PFSK-1 (cell line): ENCODE measurements around the gene DHRS12.

Source experiments
- FOXP2 ChIP-seq: optimal IDR thresholded peaks from 2 replicates; pipeline ENCODE3; 2011; ENCODE audit warnings: borderline replicate concordance, control low read depth, inconsistent platforms; ENCODE audit not compliant: insufficient read depth; ENCODE audit errors: extremely low read length, extremely low read depth
- POLR2AphosphoS5 ChIP-seq: IDR thresholded peaks from 2 replicates; pipeline ENCODE4 v1.6.1; 2012; ENCODE audit warnings: low read depth, mild to moderate bottlenecking, control low read depth, low read length, moderate library complexity
- SIN3A ChIP-seq: IDR thresholded peaks from 2 replicates; pipeline ENCODE4 v1.6.1; 2012; ENCODE audit warnings: mild to moderate bottlenecking, low read length, moderate library complexity, borderline replicate concordance; ENCODE audit not compliant: insufficient read depth
- TAF1 ChIP-seq: IDR thresholded peaks from 2 replicates; pipeline ENCODE4 v1.6.1; 2012; ENCODE audit warnings: low read length, control low read depth, borderline replicate concordance; ENCODE audit not compliant: insufficient read depth
- TF ChIP-seq, protein P1 (sequence below), 2 experiments: IDR thresholded peaks; 2 replicates each; pipeline versions ENCODE4 v1.6.1 to v1.8.0; 2011 to 2012; ENCODE audit warnings: low read depth in 2 of 2, low read length in 2 of 2, control low read depth in 1 of 2, inconsistent platforms in 1 of 2, mild to moderate bottlenecking in 1 of 2, moderate library complexity in 1 of 2; ENCODE audit not compliant: insufficient read depth in 1 of 2

The DHRS12 gene

DNA sequence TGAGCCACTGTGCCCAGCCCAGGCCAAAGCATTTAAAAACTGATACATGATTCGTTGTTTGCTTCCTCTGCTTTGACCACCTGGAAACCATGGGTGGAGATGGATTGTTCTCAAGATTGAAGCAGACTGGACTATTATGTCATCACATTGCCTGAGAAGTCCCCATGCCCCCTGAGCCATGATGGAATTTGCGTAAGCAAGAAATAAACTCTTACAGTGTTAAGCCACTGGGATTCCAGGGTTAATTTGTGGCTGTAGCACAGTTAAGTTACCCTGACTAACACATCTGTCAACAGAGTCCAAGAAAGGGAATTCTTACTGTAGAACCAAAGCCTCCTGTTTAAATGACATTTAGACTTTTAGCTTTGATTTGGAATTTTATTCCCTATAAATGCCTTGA lies 19.4 kb upstream of the DHRS12 start:
- no peak for TF ChIP-seq FOXP2
- TF ChIP-seq POLR2AphosphoS5 = no peak
- TF ChIP-seq SIN3A = no peak
- TF ChIP-seq, protein P1, sequence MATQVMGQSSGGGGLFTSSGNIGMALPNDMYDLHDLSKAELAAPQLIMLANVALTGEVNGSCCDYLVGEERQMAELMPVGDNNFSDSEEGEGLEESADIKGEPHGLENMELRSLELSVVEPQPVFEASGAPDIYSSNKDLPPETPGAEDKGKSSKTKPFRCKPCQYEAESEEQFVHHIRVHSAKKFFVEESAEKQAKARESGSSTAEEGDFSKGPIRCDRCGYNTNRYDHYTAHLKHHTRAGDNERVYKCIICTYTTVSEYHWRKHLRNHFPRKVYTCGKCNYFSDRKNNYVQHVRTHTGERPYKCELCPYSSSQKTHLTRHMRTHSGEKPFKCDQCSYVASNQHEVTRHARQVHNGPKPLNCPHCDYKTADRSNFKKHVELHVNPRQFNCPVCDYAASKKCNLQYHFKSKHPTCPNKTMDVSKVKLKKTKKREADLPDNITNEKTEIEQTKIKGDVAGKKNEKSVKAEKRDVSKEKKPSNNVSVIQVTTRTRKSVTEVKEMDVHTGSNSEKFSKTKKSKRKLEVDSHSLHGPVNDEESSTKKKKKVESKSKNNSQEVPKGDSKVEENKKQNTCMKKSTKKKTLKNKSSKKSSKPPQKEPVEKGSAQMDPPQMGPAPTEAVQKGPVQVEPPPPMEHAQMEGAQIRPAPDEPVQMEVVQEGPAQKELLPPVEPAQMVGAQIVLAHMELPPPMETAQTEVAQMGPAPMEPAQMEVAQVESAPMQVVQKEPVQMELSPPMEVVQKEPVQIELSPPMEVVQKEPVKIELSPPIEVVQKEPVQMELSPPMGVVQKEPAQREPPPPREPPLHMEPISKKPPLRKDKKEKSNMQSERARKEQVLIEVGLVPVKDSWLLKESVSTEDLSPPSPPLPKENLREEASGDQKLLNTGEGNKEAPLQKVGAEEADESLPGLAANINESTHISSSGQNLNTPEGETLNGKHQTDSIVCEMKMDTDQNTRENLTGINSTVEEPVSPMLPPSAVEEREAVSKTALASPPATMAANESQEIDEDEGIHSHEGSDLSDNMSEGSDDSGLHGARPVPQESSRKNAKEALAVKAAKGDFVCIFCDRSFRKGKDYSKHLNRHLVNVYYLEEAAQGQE (IDR thresholded peaks at IDR 0.05; ENCODE audit: insufficient read depth in 1 of 2, low read depth in 2 of 2, low read length in 2 of 2) = no peak

DNA sequence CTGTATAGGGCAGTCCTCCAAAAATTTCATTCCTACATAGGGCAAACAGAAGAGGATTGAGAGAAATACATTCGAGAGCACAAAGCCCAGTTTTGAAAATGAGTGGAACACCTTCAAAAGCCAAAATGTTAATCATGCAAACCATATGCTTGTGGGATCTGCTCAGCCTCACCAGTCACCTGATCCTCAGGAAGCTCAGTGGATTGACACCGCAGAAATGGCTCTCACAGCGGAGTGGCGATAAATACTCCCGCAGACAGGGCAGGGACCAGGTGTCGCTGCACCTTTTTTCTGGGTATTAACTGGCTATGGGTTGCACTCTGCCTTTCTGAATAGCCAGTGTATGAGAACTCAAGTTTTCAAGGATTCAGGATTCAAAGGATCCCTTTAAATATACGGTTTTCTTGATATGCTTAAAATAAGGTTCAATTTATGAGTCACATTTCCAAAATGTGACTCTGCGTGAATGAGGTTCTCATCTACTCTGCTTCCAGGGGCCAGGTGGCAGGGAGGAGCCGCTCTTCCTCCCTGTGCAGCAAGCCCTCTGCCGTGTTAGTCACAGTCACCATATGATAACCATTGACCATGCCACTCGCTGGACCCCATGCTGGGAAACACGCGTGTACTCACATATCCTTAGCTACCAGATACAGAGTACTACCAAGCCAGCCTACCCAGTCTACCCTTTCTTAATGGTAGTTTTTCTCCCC lies 18.3 kb upstream of the DHRS12 start:
- TF ChIP-seq FOXP2 = no peak

DNA sequence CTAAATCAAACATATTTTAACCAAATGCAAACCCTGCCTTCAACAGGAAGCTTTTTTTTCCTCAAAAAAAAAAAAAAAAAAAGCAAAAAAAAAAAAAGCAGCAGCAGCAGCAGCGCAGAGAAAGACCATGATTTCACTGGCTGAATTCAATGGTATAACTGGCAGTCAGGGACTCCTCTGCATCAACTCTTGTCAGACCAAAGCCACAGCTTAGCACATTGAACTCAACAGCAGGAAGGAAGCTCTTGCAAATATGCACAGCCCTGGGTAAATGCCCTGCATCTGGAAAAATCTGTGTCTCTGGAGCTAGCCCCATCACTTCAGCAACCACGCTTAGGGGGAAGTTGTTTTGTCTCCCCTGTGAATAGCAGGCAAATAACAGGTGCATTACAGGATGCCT lies 17.6 kb upstream of the DHRS12 start:
- TF ChIP-seq SIN3A (no peak), POLR2AphosphoS5 (no peak), FOXP2 (no peak), TAF1 (no peak)
- TF ChIP-seq, protein P1 (IDR thresholded peaks at IDR 0.05; ENCODE audit: insufficient read depth in 1 of 2, low read depth in 2 of 2, low read length in 2 of 2) = no peak

DNA sequence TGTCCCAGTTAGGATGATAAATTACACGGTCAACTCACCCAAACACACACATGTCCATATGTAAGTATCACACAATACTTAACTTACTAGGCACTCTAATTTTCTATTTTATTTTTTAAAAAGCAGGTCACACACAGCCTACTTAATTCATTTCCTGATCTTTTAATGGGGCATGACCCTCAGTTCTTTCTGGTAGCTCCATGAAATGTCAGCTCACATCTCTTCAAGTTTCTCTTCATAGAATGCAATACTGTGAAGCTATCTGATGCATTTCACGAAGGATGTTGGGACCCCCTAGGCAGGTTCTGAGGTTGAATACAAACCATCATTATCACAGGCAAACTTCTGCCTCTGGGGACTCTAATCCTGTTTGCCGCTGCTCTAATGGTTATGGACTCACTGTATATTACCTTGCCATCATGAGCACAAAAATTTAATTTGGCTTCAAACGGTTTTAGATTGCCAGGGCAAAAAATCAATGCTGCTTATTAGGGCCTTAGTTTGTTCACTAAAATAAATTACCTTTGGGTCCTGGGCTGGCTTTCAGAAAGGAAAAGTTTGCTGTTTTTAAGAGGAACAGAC lies 16.1 kb upstream of the DHRS12 start:
- TF ChIP-seq POLR2AphosphoS5 (no peak), TAF1 (no peak), SIN3A (no peak), FOXP2 (no peak)
- TF ChIP-seq, protein P1 (IDR thresholded peaks at IDR 0.05; ENCODE audit: insufficient read depth in 1 of 2, low read depth in 2 of 2, low read length in 2 of 2) = no peak

DNA sequence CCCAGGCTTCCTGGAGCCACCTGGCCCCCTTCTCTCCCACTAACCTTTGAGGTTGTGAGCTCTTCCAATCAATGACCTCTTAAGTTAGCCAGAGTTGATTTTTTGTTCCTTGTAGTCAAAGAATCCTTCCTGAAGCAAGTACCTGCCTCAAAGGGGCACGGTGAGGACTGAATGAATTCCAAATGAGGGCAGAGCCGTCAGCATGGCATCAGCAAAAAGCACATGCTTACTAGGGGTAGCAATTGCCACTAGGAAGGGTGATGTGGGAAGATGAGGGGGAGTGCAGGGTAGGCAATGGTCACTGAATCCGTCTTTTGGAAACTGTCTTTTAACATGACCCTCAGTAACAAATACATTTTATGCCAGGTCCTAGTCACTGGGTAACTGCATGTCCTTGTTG lies 15.6 kb upstream of the DHRS12 start:
- TF ChIP-seq TAF1 (no peak), SIN3A (no peak), FOXP2 (no peak), POLR2AphosphoS5 (no peak)
- TF ChIP-seq, protein P1 (IDR thresholded peaks at IDR 0.05; ENCODE audit: insufficient read depth in 1 of 2, low read depth in 2 of 2, low read length in 2 of 2) = no peak
